Sciatic nerve (tissue), 2 donors: Measurements from ENCODE around the gene RBMX2. TPM values are rescaled to one million over a fixed set of nuclear protein-coding genes. Genes with fewer than 3 reads are reported as not detected.
A peak's percentile ranks its signal among the peaks of the same experiment; 100 is the strongest.
"Not testable (repeated sequence)": the region's sequence is repeated elsewhere in the genome, so short reads cannot be mapped to it uniquely, and the experiment has no call there.

Experiments used
- ATAC-seq: fragments of 200-7000 bp; cut with Tn5 transposase; one replicate; pipeline ENCODE4 v1.9.1; 2020; ENCODE audit warnings: mild to moderate bottlenecking, moderate library complexity
- DNase-seq: peaks from one replicate; pipeline ENCODE4 v3.0.0-alpha.2; 2020; ENCODE audit warnings: low spot score
- intact Hi-C: fragments of 100-400 bp; cut with DNase I; formaldehyde crosslinking; loops from one replicate; pipeline ENCODE4 v1.14.2; 2022
- total RNA-seq: library from RNA; stranded (reverse); fragmentation: NEBNext Ultra II Directional; extraction: Animal tissue kit (Norgen Biotek cat#: 25700); gene quantifications from one replicate; pipeline ENCODE4 v1.2.1, GENCODE V29; 2021
- donor health status: DM: no; HTN: no; CAD: no.
- donor health status: DM: no; HTN: no; CAD: no.

The RBMX2 gene
- total RNA-seq = 17.7 TPM

GRCh38 chrX:130401415-130402207 is at the start of gene RBMX2:
TSS of gene RBMX2 (plus strand) at chrX:130401987. CDS start at chrX:130402033, 46 bp downstream.
- intact Hi-C loops = no loop called here
- ATAC-seq = peak; percentile 98

GRCh38 chrX:130352050-130352449 is 49.7 kb upstream of the RBMX2 start:
- DNase-seq, intact Hi-C loops, ATAC-seq: not testable (repeated sequence)

More at GRCh38 chrX:130401415-130402207, at the start of gene RBMX2:
- peak; percentile 83 for DNase-seq

- no peak for DNase-seq
- intact Hi-C loops = no loop called here
- no peak for ATAC-seq
Measured at GRCh38 chrX:130376077-130376476, 25.7 kb upstream of the RBMX2 start.

GRCh38 chrX:130378024-130378669 is 23.6 kb upstream of the RBMX2 start:
- intact Hi-C loops = no loop called here
- ATAC-seq = no peak
- no peak for DNase-seq

- DNase-seq (no peak), ATAC-seq (no peak)
- intact Hi-C loops = no loop called here
Measured at GRCh38 chrX:130385520-130385919, 16.3 kb upstream of the RBMX2 start, which contains the start of gene GPR119. TSS of gene GPR119 (minus strand) at chrX:130385674. CDS start at chrX:130385447, 227 bp downstream.

GRCh38 chrX:130386408-130386808 is 15.4 kb upstream of the RBMX2 start:
- no peak for ATAC-seq
- no peak for DNase-seq
- intact Hi-C loops = no loop called here

GRCh38 chrX:130393451-130394074 is 8.2 kb upstream of the RBMX2 start:
- DNase-seq (peak; percentile 67), ATAC-seq (peak; percentile 46)
- intact Hi-C loops = no loop called here

- intact Hi-C loops = no loop called here
- DNase-seq = no peak
- ATAC-seq = no peak
Measured at GRCh38 chrX:130395341-130395740, 6.4 kb upstream of the RBMX2 start.

- DNase-seq (no peak), ATAC-seq (no peak)
- intact Hi-C loops = no loop called here
Measured at GRCh38 chrX:130402208-130402684, 459 bp downstream of the RBMX2 start.

GRCh38 chrX:130413415-130413814 is 11.6 kb downstream of the RBMX2 start:
- peak; percentile 55 for ATAC-seq
- intact Hi-C loops = no loop called here
- no peak for DNase-seq

GRCh38 chrX:130414800-130415199 is 13.0 kb downstream of the RBMX2 start:
- ATAC-seq (no peak), DNase-seq (no peak)
- intact Hi-C loops = no loop called here

GRCh38 chrX:130415201-130415600 is 13.4 kb downstream of the RBMX2 start:
- DNase-seq = no peak
- intact Hi-C loops = no loop called here
- no peak for ATAC-seq

- intact Hi-C loops = no loop called here
- ATAC-seq (no peak), DNase-seq (no peak)
Measured at GRCh38 chrX:130416785-130417184, 15.0 kb downstream of the RBMX2 start.

- ATAC-seq (no peak), DNase-seq (no peak)
- intact Hi-C loops = no loop called here
Measured at GRCh38 chrX:130418066-130418465, 16.3 kb downstream of the RBMX2 start.

GRCh38 chrX:130418740-130419139 is 17.0 kb downstream of the RBMX2 start:
- intact Hi-C loops = no loop called here
- DNase-seq = no peak

GRCh38 chrX:130419263-130419662 is 17.5 kb downstream of the RBMX2 start:
- ATAC-seq = peak; percentile 57
- no peak for DNase-seq
- intact Hi-C loops = no loop called here

More at GRCh38 chrX:130418740-130419139, 17.0 kb downstream of the RBMX2 start:
- no peak for ATAC-seq

- intact Hi-C loops = no loop called here
- ATAC-seq (no peak), DNase-seq (no peak)
Measured at GRCh38 chrX:130426531-130426930, 24.7 kb downstream of the RBMX2 start.

GRCh38 chrX:130429236-130429635 is 27.4 kb downstream of the RBMX2 start:
- intact Hi-C loops, DNase-seq, ATAC-seq: not testable (repeated sequence)

- no peak for ATAC-seq
- no peak for DNase-seq
- intact Hi-C loops = no loop called here
Measured at GRCh38 chrX:130435937-130436336, 34.1 kb downstream of the RBMX2 start.

- intact Hi-C loops, ATAC-seq, DNase-seq: not testable (repeated sequence)
Measured at GRCh38 chrX:130437996-130438395, 36.2 kb downstream of the RBMX2 start.
